Measurements from ENCODE around the gene ASIC1. TPM values are rescaled to one million over a fixed set of nuclear protein-coding genes. Genes with fewer than 3 reads are reported as not detected.

Gene ASIC1
- polyA plus RNA-seq, 1 experiment, result 7.0 TPM

DNA sequence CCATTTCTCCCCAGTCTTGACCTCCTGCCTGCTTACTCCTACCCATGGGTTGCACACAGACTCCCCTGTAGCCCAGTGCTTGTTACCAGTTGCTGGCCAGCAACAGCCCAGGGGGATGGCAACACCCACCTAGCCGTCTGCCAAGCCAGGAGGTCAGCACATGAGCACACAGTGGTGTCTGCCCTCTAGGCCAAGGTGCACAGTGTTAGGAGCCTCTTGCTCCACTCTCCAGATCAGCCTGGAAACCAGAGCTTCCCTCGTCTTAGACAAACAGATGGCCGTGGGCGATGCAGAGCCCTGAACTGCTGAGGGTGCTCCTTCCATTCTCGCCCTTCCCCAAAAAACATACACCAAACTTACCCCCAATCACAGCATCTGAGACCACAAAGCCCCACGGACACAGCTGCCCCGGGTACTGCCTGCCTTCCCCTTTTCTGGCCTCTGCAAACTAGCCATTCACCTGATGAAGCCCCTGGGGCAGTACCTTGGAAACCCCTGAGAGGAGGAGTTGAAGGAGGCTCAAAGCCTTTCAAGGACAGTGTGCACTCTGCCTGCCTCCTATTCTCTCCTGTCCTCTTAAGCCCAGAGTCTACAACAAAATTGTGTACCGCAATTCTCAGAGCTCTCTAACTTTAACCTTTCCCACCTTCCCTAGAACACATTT lies 45.4 kb downstream of the ASIC1 start:
- ChIA-PET CTCF (interaction anchor here (0.6 to 8.3 kb wide), 9 partner anchors 8 to 211 kb away, joined by 3 to 62 read pairs (median 4); partner anchors contain the start of gene COX14), POLR2A (no interaction called here)
- Histone ChIP-seq H3K27me3 (ENCODE audit: control insufficient read depth, insufficient read depth, low read length) (no peaks in the 10 kb centered on the region), H3K4me3 (ENCODE audit: low read depth, low read length) (no peak overlapping the region), H3K36me3 (ENCODE audit: control insufficient read depth, insufficient read depth, low read length) (peaks cover 18% of the 10 kb centered on the region)
- no peak for TF ChIP-seq CTCF (IDR thresholded peaks at IDR 0.05; ENCODE audit: insufficient read depth, low read depth, low read length)
- no peak for DNase-seq (ENCODE audit: low read depth)

DNA sequence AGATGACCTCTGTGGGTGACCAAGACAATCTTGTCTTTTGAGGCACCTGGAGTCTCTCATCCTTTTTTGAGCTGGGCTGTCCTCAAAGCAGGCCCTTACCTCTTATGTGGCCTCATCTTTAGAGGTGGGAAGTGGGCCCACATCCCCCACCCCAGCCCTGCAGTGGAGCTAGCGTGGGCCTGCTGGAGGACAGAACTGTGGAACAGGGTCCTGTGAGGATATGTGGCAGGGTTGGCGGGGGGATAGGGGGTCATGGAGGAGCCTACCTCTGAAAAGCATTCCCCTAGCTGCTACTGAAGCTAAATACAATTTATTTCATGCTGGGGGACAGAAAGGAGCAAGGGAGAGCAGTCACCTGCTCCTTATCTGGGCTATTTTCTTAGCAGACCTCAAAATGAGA lies 46.0 kb downstream of the ASIC1 start:
- no peaks in the 10 kb centered on the region for H3K27me3 ChIP-seq (ENCODE audit: control insufficient read depth, insufficient read depth, low read length)
- H3K4me3 ChIP-seq (ENCODE audit: low read depth, low read length), result no peak overlapping the region
- no peak for DNase-seq (ENCODE audit: low read depth)
- TF ChIP-seq CTCF (IDR thresholded peaks at IDR 0.05; ENCODE audit: insufficient read depth, low read depth, low read length), result no peak
- peaks cover 13% of the 10 kb centered on the region for H3K36me3 ChIP-seq (ENCODE audit: control insufficient read depth, insufficient read depth, low read length)
- CTCF ChIA-PET, result interaction anchor here (0.7 to 8.3 kb wide), 6 partner anchors 8 to 211 kb away, joined by 3 to 62 read pairs (median 4); partner anchors contain the start of gene COX14
- POLR2A ChIA-PET, result no interaction called here

- CTCF ChIA-PET, result interaction anchor here (0.7 to 8.3 kb wide), 6 partner anchors 7 to 210 kb away, joined by 3 to 62 read pairs (median 4); partner anchors contain the start of gene COX14
- Histone ChIP-seq H3K36me3 (ENCODE audit: control insufficient read depth, insufficient read depth, low read length) (peaks cover 9% of the 10 kb centered on the region; the same call in 1 of the 2 replicates), H3K27me3 (ENCODE audit: control insufficient read depth, insufficient read depth, low read length) (no peaks in the 10 kb centered on the region), H3K4me3 (ENCODE audit: low read depth, low read length) (no peak within 1 kb of the TSS)
- POLR2A ChIA-PET, result no interaction called here
- TF ChIP-seq CTCF (IDR thresholded peaks at IDR 0.05; ENCODE audit: insufficient read depth, low read depth, low read length), result no peak
- DNase-seq (ENCODE audit: low read depth), result no peak
Measured at GRCh38 chr12:50103767-50104321, 46.4 kb downstream of the ASIC1 start, which contains the start of gene GPD1. Gene GPD1 (plus strand): TSS chr12:50104008. CDS start chr12:50104051, 43 bp downstream.

- H3K4me3 ChIP-seq (ENCODE audit: low read depth, low read length), result no peak overlapping the region
- no peaks in the 10 kb centered on the region for H3K27me3 ChIP-seq (ENCODE audit: control insufficient read depth, insufficient read depth, low read length)
- POLR2A ChIA-PET, result no interaction called here
- peaks cover 3% of the 10 kb centered on the region; the same call in 1 of the 2 replicates for H3K36me3 ChIP-seq (ENCODE audit: control insufficient read depth, insufficient read depth, low read length)
- no peak for DNase-seq (ENCODE audit: low read depth)
- no peak for TF ChIP-seq CTCF (IDR thresholded peaks at IDR 0.05; ENCODE audit: insufficient read depth, low read depth, low read length)
- CTCF ChIA-PET, result interaction anchor here (1.6 to 8.3 kb wide), 4 partner anchors 7 to 71 kb away, joined by 4 to 62 read pairs (median 26); partner anchors contain the start of genes COX14 and SMARCD1
Measured at GRCh38 chr12:50104417-50105366, 47.3 kb downstream of the ASIC1 start.
